Testis (tissue), 2 donors: ENCODE results near the gene CKS1B.

ENCODE experiments used
- POLR2A ChIP-seq: fragments of 450-650 bp; IDR thresholded peaks from one replicate; pipeline ENCODE4 v1.6.1; 2017; ENCODE audit warnings: antibody characterized with exemption, mild to moderate bottlenecking, moderate library complexity
- TF ChIP-seq, protein P1 (sequence below), 3 experiments: fragments of 450-650 bp in 2 of 3; fragments of 200-600 bp in 1 of 3; sonication (generic) in 1 of 3; IDR thresholded peaks; one replicate each; pipeline ENCODE4 v1.5.1; 2016 to 2019; ENCODE audit warnings: antibody characterized with exemption in 3 of 3, mild to moderate bottlenecking in 2 of 3, moderate library complexity in 1 of 3

DNA sequence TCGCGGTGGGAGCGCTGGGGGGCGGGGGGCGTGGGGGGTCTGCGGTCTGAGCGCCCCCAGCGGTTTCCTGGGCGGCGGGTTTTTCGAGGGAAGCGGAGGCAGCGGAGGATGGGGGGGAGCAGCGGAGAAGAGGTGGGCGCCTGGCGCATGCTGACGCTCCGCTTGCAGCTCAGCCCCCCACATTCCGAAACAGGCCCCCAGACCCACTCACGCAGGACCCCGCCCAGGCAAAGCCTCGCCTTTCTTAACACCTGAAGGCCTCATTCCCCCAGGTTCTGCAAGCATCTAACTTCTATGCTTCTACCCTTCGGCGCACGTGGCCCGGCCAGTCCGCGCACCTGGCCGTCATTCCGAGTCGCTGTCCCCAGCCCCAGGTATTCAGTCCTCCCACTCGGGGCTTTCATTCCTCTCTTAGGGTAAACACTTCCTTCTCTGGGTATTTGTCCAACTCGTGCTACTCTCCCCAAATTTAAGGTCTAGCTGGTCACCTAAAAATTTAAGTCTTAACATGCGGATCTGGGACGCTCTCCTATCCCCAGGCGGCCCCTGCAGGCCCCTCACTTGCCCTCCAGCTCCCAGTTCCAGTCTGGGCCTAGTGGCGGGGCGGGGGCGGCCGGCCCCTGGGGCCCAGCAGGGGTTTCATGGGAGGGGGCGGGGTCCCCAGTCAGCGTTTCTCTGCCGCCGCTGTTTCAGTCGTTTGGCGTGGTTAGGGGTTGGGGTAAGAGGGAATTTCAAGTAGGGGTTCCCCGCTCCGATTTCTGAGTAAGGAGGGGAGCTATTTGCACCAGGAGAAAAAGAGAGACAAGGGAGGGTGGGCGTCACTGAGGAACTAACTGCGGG is 25.3 kb downstream of the CKS1B start:
- no peak for TF ChIP-seq POLR2A
- TF ChIP-seq, protein P1, sequence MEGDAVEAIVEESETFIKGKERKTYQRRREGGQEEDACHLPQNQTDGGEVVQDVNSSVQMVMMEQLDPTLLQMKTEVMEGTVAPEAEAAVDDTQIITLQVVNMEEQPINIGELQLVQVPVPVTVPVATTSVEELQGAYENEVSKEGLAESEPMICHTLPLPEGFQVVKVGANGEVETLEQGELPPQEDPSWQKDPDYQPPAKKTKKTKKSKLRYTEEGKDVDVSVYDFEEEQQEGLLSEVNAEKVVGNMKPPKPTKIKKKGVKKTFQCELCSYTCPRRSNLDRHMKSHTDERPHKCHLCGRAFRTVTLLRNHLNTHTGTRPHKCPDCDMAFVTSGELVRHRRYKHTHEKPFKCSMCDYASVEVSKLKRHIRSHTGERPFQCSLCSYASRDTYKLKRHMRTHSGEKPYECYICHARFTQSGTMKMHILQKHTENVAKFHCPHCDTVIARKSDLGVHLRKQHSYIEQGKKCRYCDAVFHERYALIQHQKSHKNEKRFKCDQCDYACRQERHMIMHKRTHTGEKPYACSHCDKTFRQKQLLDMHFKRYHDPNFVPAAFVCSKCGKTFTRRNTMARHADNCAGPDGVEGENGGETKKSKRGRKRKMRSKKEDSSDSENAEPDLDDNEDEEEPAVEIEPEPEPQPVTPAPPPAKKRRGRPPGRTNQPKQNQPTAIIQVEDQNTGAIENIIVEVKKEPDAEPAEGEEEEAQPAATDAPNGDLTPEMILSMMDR (IDR thresholded peaks at IDR 0.05) = no peak
